Activated T-helper 17 cell treated with anti-CD3 and anti-CD28 coated beads, Interleukin-2, amount 50 U/mL, for 72 hours (primary cell): ENCODE results near the gene BID. TPM values are rescaled to one million over a fixed set of nuclear protein-coding genes. Genes with fewer than 3 reads are reported as not detected.

Experiments
- ATAC-seq: fragments of 150-1000 bp; cut with Tn5 transposase; replicated peaks from 2 replicates; pipeline ENCODE4 v1.10.0; 2021; ENCODE audit warnings: mild to moderate bottlenecking, moderate library complexity
- H3K27ac Mint-ChIP-seq: one replicate; pipeline ENCODE4 v1.8.0; 2022; ENCODE audit warnings: mixed read lengths
- H3K27me3 Mint-ChIP-seq: one replicate; pipeline ENCODE4 v1.8.0; 2022; ENCODE audit warnings: mixed read lengths
- H3K36me3 Mint-ChIP-seq: one replicate; pipeline ENCODE4 v1.8.0; 2022; ENCODE audit warnings: low read depth, mild to moderate bottlenecking, mixed read lengths
- H3K4me1 Mint-ChIP-seq: one replicate; pipeline ENCODE4 v1.8.0; 2022; ENCODE audit warnings: mixed read lengths
- H3K4me3 Mint-ChIP-seq: one replicate; pipeline ENCODE4 v1.8.0; 2022; ENCODE audit warnings: mild to moderate bottlenecking, mixed read lengths
- H3K9me3 Mint-ChIP-seq: one replicate; pipeline ENCODE4 v1.8.0; 2022; ENCODE audit warnings: mixed read lengths
- total RNA-seq, 2 donors: library from RNA; stranded (reverse); gene quantifications; one replicate each; pipeline ENCODE4 v1.2.3, GENCODE V29; 2022

Gene BID
- total RNA-seq, 2 donors from 2014 or later: 6.2 to 19.2 TPM

- peaks cover 64% of the 10 kb centered on the region for H3K36me3 Mint-ChIP-seq
- no peak for ATAC-seq
- no peaks in the 10 kb centered on the region for H3K9me3 Mint-ChIP-seq
- no peaks in the 10 kb centered on the region for H3K27me3 Mint-ChIP-seq
- H3K27ac Mint-ChIP-seq: no peak overlapping the region
- no peaks in the 10 kb centered on the region for H3K4me1 Mint-ChIP-seq
- no peak overlapping the region for H3K4me3 Mint-ChIP-seq
Measured at GRCh38 chr22:17808693-17809403, 34.6 kb upstream of the BID start.

DNA sequence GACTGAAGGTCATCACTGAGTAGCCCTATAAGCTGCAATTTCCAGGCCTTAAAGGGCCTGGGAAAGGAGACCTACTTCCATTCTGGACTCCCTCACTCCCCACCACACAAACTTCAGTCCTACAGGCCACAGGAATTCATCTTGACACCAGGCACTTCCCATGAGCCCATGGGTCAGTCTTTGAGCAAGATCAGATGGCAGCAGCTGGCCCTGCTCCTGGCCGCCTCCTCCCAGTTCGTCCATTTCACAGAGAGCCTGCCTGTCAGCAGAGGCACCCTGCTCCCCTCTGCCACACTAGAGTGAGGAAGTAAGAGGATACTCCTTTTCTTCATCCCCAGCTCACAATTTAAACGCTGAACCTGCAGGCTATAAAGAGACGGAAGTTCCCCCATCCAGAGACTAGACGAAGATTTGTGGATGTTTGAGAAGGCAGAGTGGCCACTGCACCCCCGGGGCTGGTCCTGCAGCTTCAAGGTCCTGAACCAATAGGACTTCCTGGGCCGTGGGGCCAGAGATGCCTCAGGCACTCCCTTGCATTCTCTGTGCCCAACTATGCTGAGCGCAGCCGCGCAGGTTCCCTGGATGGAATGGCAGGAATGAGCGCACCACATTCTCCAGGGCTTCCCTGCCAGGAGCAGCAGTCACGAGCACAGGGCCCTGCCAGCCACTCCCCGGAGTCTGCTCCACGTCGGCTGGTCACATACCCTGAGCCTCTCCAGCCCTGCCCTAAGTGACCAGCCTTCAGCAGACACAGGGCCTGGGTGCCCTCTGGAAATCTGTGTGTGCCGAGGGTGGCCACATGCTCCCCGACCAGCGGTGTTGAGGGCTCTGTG, 33.5 kb upstream of the BID start:
- no peaks in the 10 kb centered on the region for H3K4me1 Mint-ChIP-seq
- no peaks in the 10 kb centered on the region for H3K9me3 Mint-ChIP-seq
- no peaks in the 10 kb centered on the region for H3K27me3 Mint-ChIP-seq
- H3K36me3 Mint-ChIP-seq: peaks cover 59% of the 10 kb centered on the region
- H3K27ac Mint-ChIP-seq: no peak overlapping the region
- no peak overlapping the region for H3K4me3 Mint-ChIP-seq
- ATAC-seq: no peak

GRCh38 chr22:17807086-17807485, 32.8 kb upstream of the BID start:
- Mint-ChIP-seq H3K36me3 (peaks cover 57% of the 10 kb centered on the region), H3K9me3 (no peaks in the 10 kb centered on the region), H3K27ac (no peak overlapping the region), H3K4me1 (no peaks in the 10 kb centered on the region), H3K4me3 (no peak overlapping the region), H3K27me3 (no peaks in the 10 kb centered on the region)
- ATAC-seq: no peak

GRCh38 chr22:17806437-17806836, 32.2 kb upstream of the BID start:
- peak overlapping the region; percentile 30 for H3K27ac Mint-ChIP-seq
- H3K36me3 Mint-ChIP-seq: peaks cover 51% of the 10 kb centered on the region
- no peaks in the 10 kb centered on the region for H3K27me3 Mint-ChIP-seq
- no peaks in the 10 kb centered on the region for H3K4me1 Mint-ChIP-seq
- H3K4me3 Mint-ChIP-seq: no peak overlapping the region
- H3K9me3 Mint-ChIP-seq: no peaks in the 10 kb centered on the region
- ATAC-seq: no peak

- ATAC-seq: no peak
- no peaks in the 10 kb centered on the region for H3K27me3 Mint-ChIP-seq
- H3K27ac Mint-ChIP-seq: no peak overlapping the region
- no peak overlapping the region for H3K4me3 Mint-ChIP-seq
- peaks cover 36% of the 10 kb centered on the region for H3K36me3 Mint-ChIP-seq
- no peaks in the 10 kb centered on the region for H3K9me3 Mint-ChIP-seq
- no peaks in the 10 kb centered on the region for H3K4me1 Mint-ChIP-seq
Measured at GRCh38 chr22:17804331-17805080, 30.2 kb upstream of the BID start.

DNA sequence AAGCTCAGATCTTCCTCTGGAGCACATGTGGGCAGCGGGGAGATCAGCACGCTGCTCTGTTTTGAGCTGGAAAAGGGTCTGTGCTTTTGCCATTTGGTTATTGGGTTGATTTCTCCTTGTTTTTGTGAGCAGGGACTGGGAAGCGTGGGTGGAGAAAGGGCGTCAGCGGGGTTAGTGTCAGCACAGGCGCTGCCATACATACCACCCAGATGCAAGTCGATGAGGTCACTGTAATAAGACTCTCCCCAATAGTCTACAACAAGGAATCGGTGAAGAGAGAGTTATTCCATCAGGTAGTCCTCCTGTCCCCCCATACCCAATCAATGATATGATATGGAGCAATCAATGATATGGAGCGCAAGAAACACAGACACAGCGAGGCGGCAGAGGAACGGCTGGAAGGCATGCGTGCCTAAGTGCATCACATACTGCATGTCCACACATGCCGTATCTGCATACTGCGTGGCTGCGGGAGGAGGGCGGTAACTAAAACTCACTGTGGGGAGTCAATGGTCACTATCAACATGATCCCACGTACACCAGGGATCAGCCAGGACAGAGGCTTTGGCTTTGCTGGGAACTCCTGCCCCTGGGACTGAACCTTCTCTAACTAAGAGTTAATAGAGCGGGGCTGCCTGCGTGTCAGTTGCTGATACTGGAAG, 29.5 kb upstream of the BID start:
- no peaks in the 10 kb centered on the region for H3K27me3 Mint-ChIP-seq
- no peaks in the 10 kb centered on the region for H3K9me3 Mint-ChIP-seq
- H3K27ac Mint-ChIP-seq: no peak overlapping the region
- ATAC-seq: no peak
- no peaks in the 10 kb centered on the region for H3K4me1 Mint-ChIP-seq
- peaks cover 28% of the 10 kb centered on the region for H3K36me3 Mint-ChIP-seq
- no peak overlapping the region for H3K4me3 Mint-ChIP-seq

DNA sequence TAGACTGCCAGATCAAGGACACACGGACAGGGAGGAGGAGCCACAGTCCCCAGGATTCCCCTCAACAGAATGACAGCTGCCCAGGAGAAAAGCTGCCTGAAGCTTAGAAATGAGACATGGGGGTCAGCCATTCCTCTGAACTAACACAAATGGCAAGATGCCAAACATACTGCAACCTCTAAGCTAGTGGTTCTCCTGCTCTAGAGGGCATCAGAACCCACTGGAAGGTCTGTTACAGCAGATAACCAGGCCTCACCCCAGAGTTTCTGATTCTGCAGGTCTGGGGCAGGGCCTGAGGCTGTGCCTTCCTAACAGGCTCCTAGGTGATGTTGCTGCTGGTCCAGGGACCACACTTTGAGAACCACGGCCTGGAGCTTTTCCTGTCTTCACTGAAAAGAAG, 28.6 kb upstream of the BID start:
- no peaks in the 10 kb centered on the region for H3K9me3 Mint-ChIP-seq
- peaks cover 27% of the 10 kb centered on the region for H3K36me3 Mint-ChIP-seq
- no peaks in the 10 kb centered on the region for H3K27me3 Mint-ChIP-seq
- H3K4me3 Mint-ChIP-seq: no peak overlapping the region
- no peak for ATAC-seq
- H3K27ac Mint-ChIP-seq: no peak overlapping the region
- no peaks in the 10 kb centered on the region for H3K4me1 Mint-ChIP-seq

DNA sequence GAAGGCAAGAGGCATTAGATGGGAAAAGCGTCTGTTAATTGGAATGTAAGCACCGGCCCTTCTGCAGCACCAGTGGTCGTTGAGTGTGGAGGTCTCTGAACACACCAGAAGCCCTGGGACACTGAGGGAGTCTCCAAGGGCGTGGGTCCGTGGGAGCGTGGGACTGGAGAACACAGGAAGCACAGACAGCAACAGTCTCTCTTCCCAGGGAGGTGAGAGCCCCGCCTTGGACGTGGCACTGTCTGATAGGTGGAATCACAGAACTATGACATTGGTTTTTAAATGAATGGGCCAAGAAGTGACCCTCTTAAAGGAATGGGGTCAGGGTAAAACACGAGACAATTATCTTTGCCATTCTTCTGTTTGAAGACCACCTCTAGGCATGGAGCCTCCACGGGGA, 28.1 kb upstream of the BID start:
- no peaks in the 10 kb centered on the region for H3K4me1 Mint-ChIP-seq
- H3K36me3 Mint-ChIP-seq: peaks cover 23% of the 10 kb centered on the region
- no peaks in the 10 kb centered on the region for H3K9me3 Mint-ChIP-seq
- no peaks in the 10 kb centered on the region for H3K27me3 Mint-ChIP-seq
- no peak overlapping the region for H3K4me3 Mint-ChIP-seq
- ATAC-seq: no peak
- no peak overlapping the region for H3K27ac Mint-ChIP-seq

DNA sequence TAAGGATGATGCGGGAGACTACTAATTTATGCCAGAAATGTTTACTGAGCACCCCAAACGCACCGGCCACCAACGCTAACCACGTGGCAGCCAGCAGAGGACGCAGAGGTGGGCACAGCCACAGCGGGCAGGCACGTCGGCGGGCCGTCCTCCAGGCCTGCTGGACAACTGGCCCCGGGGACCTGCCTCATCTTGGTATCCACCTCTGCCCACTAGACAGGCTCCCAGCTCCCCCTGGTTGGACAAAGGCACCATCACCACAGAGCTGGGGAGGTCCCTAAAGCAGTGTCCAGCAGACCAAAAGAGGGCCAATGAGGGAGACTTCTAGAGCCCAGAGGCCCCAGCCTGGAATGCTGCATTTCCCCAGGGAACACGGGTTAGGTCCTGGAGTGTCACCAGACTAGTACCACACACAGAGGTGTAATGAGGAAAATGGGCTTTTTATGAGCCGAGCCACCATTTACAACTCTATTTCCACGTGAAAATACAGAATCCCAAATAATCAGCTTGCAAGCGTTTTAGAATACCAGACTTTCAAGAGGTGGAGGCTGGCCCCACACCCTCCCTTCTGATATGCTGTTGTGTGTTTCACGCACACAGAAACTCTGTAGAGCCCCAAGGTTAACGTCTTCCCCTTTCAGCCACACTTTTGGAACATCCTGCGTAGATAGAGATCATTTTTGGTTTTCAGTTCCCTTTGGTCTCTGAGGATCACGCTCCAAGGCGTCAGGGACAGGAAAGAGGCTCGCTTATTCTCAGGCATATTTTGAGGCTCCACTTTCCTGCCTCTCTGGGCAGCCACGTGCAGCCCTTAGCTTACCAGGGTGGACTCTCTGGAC, 23.7 kb upstream of the BID start:
- Mint-ChIP-seq H3K27me3 (no peaks in the 10 kb centered on the region), H3K27ac (peak overlapping the region; percentile 48)
- ATAC-seq: peak; percentile 45

GRCh38 chr22:17796695-17797094, 22.4 kb upstream of the BID start:
- H3K36me3 Mint-ChIP-seq: no peaks in the 10 kb centered on the region
- no peak for ATAC-seq
- H3K9me3 Mint-ChIP-seq: no peaks in the 10 kb centered on the region
- no peaks in the 10 kb centered on the region for H3K4me1 Mint-ChIP-seq
- H3K4me3 Mint-ChIP-seq: no peak overlapping the region
- no peaks in the 10 kb centered on the region for H3K27me3 Mint-ChIP-seq
- H3K27ac Mint-ChIP-seq: no peak overlapping the region

More for the DNA sequence above, 23.7 kb upstream of the BID start:
- Mint-ChIP-seq H3K9me3 (no peaks in the 10 kb centered on the region), H3K4me3 (no peak overlapping the region), H3K4me1 (no peaks in the 10 kb centered on the region), H3K36me3 (no peaks in the 10 kb centered on the region)

DNA sequence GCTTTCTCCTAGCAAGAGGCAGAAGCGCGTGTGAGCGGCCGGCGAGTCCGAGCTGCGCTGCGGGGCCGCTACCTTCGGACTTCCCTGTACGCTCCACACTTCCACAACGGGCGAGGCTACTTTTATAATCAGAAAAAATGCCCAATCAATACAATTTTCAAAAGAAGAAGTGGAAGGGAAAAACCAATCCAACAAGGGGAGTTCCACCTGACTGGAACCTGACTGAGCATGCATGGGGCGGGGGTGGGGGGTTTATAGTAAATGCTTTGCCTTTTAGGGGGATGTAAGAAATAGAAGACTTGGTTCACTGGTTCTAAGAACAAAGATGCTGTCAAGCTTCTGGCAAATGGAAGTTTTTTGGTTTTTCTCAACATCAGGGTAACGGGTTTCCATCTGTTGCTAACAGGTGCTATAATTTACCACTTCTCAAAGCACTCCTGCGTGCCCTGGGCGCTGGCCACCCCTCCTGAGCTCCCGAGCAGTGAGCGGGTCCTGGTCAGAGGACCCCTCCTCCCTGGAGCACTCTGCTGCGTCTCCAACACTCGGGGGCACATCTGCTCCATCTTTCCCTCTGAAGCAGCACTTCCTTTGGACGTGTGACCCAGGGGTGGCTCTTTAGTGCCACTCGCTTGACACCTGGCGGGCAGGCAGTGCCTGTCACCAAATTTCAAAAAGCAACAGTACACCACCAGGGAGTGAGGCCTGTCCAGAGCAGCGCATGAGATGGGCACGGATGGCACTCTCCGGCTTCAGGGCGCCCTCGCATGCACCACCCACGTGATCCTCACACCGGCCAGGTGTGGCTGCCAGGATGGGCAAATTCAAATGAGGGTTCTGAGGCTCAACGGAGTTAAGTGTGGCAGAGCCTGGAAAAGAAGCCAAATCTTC, 21.6 kb upstream of the BID start:
- Mint-ChIP-seq H3K27ac (no peak overlapping the region), H3K4me1 (no peaks in the 10 kb centered on the region), H3K36me3 (no peaks in the 10 kb centered on the region), H3K27me3 (no peaks in the 10 kb centered on the region), H3K4me3 (no peak overlapping the region), H3K9me3 (no peaks in the 10 kb centered on the region)
- ATAC-seq: no peak

GRCh38 chr22:17794726-17795542, 20.7 kb upstream of the BID start:
- no peak for ATAC-seq
- H3K27ac Mint-ChIP-seq: no peak overlapping the region
- peaks cover 4% of the 10 kb centered on the region for H3K36me3 Mint-ChIP-seq
- no peaks in the 10 kb centered on the region for H3K4me1 Mint-ChIP-seq
- H3K27me3 Mint-ChIP-seq: no peaks in the 10 kb centered on the region
- no peaks in the 10 kb centered on the region for H3K9me3 Mint-ChIP-seq
- H3K4me3 Mint-ChIP-seq: no peak overlapping the region
